Activated T-cell treated with anti-CD3 and anti-CD28 coated beads for 24 hours (primary cell): Measurements from ENCODE around the gene MGA.
"Not testable (repeated sequence)": the region's sequence is repeated elsewhere in the genome, so short reads cannot be mapped to it uniquely, and the experiment has no call there.

Experiments used
- DNase-seq: peaks from one replicate; pipeline ENCODE4 v3.0.0-alpha.2; 2020; ENCODE audit warnings: low read depth

Gene MGA

GRCh38 chr15:41714291-41714690 is 54.1 kb downstream of the MGA start:
- DNase-seq: no peak

GRCh38 chr15:41716864-41717263 is 56.7 kb downstream of the MGA start:
- no peak for DNase-seq

GRCh38 chr15:41727143-41727542 is 66.9 kb downstream of the MGA start:
- DNase-seq: no peak

GRCh38 chr15:41728061-41728460 is 67.9 kb downstream of the MGA start:
- DNase-seq: not testable (repeated sequence)

- DNase-seq: no peak
Measured at GRCh38 chr15:41730543-41730942, 70.3 kb downstream of the MGA start.

- DNase-seq: no peak
Measured at GRCh38 chr15:41732483-41732882, 72.3 kb downstream of the MGA start.

GRCh38 chr15:41734079-41734478 is 73.9 kb downstream of the MGA start:
- no peak for DNase-seq

- no peak for DNase-seq
Measured at GRCh38 chr15:41735046-41735445, 74.8 kb downstream of the MGA start.

- DNase-seq: not testable (repeated sequence)
Measured at GRCh38 chr15:41735492-41735891, 75.3 kb downstream of the MGA start.

GRCh38 chr15:41746802-41747201 is 86.6 kb downstream of the MGA start:
- DNase-seq: no peak

GRCh38 chr15:41756198-41756597 is 96.0 kb downstream of the MGA start:
- DNase-seq: no peak

- peak; percentile 32 for DNase-seq
Measured at GRCh38 chr15:41772720-41773331, 112.6 kb downstream of the MGA start.

- no peak for DNase-seq
Measured at GRCh38 chr15:41773332-41773728, 113.1 kb downstream of the MGA start.

GRCh38 chr15:41773729-41774061 is 113.5 kb downstream of the MGA start:
- no peak for DNase-seq

- peak; percentile 96 for DNase-seq
Measured at GRCh38 chr15:41774062-41774881, 114.1 kb downstream of the MGA start, which contains the start of gene MAPKBP1. TSS of gene MAPKBP1 (plus strand) at chr15:41774484. CDS start at chr15:41775276, 792 bp downstream.

GRCh38 chr15:41774882-41775417 is 114.7 kb downstream of the MGA start:
- no peak for DNase-seq

GRCh38 chr15:41775651-41776050 is 115.4 kb downstream of the MGA start:
- DNase-seq: no peak

- DNase-seq: no peak
Measured at GRCh38 chr15:41777421-41777973, 117.3 kb downstream of the MGA start.

GRCh38 chr15:41778521-41778920 is 118.3 kb downstream of the MGA start:
- DNase-seq: no peak

GRCh38 chr15:41779662-41780157 is 119.5 kb downstream of the MGA start:
- DNase-seq: no peak

GRCh38 chr15:41780266-41780665 is 120.1 kb downstream of the MGA start:
- no peak for DNase-seq

GRCh38 chr15:41780727-41781126 is 120.5 kb downstream of the MGA start:
- no peak for DNase-seq
